Ovary (tissue), 3 donors: ENCODE results near the gene HAVCR1.

Experiments used
- EP300 ChIP-seq: sonication (generic); formaldehyde crosslinking; IDR thresholded peaks from one replicate; pipeline ENCODE4 v1.6.1; 2017; ENCODE audit warnings: antibody characterized with exemption
- POLR2A ChIP-seq: fragments of 450-650 bp; IDR thresholded peaks from one replicate; pipeline ENCODE4 v1.6.1; 2017; ENCODE audit warnings: antibody characterized with exemption, mild to moderate bottlenecking, moderate library complexity
- TF ChIP-seq, protein P1 (sequence below), 3 donors: fragments of 450-650 bp in 2 of 3; fragments of 200-600 bp in 1 of 3; IDR thresholded peaks; one replicate each; pipeline versions ENCODE4 v1.5.1 to v1.8.0; 2016 to 2022; ENCODE audit warnings: antibody characterized with exemption in 3 of 3, mild to moderate bottlenecking in 1 of 3
- donor health status: DM: no; HTN: no; CAD: no.

- TF ChIP-seq, protein P1, sequence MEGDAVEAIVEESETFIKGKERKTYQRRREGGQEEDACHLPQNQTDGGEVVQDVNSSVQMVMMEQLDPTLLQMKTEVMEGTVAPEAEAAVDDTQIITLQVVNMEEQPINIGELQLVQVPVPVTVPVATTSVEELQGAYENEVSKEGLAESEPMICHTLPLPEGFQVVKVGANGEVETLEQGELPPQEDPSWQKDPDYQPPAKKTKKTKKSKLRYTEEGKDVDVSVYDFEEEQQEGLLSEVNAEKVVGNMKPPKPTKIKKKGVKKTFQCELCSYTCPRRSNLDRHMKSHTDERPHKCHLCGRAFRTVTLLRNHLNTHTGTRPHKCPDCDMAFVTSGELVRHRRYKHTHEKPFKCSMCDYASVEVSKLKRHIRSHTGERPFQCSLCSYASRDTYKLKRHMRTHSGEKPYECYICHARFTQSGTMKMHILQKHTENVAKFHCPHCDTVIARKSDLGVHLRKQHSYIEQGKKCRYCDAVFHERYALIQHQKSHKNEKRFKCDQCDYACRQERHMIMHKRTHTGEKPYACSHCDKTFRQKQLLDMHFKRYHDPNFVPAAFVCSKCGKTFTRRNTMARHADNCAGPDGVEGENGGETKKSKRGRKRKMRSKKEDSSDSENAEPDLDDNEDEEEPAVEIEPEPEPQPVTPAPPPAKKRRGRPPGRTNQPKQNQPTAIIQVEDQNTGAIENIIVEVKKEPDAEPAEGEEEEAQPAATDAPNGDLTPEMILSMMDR (IDR thresholded peaks at IDR 0.05): no peak
- TF ChIP-seq POLR2A (no peak), EP300 (no peak)
Measured at GRCh38 chr5:157050050-157050449, 8.9 kb downstream of the HAVCR1 start.
